Measurements from ENCODE around the gene SEMA3C.

The SEMA3C gene

DNA sequence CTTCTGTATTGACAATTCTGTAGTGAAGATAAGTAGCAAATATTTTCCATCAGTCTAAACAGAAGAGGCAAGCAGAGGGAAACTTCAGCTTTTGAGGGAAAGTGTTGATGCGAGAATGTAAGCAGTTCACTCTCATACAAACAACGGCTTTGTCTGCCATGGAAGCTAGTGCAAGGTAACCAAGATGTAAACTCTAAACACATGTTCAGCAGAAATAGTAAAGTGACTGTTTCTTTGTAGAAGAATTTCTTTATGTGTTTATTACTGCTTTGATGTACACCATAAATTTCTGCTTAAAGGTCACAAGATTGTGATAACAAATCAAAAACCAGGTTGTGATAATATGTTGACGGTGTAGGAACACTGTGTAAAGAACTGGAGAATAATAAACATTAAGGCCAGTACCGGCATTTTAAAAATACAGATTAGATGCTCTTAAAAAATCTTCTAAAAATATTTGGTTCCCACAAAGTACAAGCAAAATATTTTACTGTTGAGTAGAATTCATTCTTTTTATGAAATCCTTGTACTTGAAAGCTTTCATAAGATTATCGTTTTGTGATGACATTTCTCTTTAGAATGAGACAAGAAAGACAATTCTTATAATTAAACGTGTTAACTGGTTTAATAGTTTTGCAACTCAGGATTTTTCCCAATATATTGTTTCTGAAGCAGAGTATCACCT is 34.2 kb downstream of the SEMA3C start:
- no peak for DNase-seq

DNA sequence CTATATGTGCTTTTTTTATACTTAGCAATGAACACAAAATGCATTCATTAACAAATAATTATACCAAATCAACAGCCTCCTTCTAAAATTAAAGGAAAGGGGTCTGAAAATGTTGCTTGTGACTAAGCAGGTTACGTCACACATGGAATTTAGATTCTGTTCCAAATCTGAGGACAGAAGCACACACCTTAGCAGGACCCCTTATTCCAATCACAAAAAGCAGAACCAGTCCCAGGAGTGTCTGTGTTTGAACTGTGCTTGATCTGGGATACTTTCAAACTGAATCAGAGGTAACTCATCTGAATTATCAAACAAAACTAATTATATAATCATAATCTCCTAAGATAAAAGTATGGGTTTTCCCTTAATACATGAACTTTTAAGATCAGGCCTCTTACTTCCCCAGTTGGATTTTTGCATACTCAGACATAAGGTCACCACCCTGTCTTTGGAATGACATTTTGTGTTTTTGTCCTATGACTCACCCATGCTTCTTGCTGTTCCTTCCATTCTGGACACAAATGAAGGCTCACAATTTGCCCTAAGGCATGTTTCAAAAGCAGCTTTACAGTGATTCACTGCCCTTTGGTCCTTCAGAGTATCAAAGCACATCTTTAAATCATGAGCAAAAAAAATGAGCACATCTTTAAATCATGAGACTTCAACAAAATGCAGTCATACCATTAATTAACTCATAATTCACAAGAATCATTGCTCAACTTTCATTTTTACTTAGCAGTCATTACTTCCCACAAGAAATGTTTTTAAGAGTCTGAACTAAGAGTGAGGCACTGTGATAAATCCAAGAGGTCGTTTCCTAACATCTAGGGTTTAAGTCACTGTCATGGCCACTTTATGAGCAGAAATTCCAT is 35.5 kb downstream of the SEMA3C start:
- DNase-seq, result no peak

DNA sequence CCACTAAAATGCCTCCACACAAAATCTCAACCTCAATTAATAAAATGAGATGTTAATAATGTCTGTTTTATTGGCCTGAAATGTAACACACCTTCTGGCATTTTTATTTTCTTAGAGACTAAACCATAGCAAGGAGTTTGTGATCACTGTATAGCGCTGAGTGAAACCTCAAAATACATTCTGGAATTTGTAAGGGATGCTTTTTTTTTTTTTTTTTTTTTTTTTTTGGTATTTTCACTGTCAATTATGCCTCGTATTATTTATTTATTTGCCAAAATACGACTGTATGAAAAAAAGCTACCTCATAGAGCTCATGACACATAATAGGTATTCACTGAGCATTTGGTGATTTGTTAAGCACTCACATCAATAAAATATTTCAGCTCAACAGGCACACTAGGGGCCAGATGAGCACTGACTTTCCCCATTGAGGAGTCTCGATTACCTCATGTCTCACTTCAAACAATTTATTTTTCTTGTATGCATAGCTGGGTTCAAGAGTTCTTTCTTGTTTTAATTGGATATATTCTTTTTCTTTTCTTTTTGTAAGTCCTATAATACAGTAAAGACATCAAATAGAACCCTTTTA is 36.5 kb downstream of the SEMA3C start:
- no peak for DNase-seq

DNA sequence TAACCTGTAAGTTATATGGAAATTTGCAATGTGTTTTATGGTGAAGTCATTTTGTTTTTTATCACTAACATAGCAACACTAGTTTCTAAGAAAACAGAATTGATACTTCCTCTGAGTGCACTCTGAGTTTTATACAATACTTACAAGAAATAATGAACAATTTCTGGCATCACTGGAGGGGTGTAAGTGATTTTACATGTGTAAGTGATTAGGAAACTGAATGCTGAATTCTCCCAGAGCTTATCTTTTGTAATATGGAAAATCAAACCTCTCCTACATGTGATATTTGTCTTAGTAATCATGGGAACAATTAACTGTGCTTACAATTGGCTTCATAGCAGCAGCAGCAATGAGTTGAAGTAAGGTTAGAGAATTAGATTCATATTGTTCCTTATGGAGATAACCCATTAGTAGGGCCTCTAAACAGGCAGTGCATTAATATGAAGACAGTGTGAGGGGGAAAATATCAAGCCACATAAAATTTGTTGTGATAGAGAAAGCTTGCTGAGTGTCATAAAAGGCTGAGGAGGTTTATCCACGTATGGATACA is 37.4 kb downstream of the SEMA3C start:
- no peak for DNase-seq

- no peak for DNase-seq
These were observed 39.0 kb downstream of the SEMA3C start for GRCh38 chr7:80879849-80880248.

- peak; percentile 96 for DNase-seq
These were observed 41.9 kb downstream of the SEMA3C start for GRCh38 chr7:80876894-80877414.

GRCh38 chr7:80875537-80876120 is 43.2 kb downstream of the SEMA3C start:
- DNase-seq, result no peak

DNA sequence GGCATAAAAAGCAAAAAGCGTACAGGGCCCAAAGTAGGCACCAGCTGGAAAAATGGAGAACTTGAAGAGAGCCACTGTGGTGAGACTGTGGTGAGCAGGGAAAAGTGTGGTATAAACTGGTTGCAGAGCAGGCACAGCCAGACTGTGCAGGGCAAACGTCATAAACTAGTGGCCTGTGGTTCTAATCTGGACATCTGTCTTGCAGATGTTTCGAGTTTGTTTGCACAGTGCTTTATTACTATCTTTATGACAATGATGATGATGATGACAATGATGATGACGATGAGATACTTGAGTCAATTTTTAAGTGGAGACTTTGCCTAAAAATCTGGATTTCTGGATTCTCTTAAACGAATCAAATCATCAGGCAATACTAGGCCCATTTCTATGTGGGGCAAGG is 45.7 kb downstream of the SEMA3C start:
- no peak for DNase-seq

GRCh38 chr7:80871228-80871627 is 47.6 kb downstream of the SEMA3C start:
- no peak for DNase-seq

- DNase-seq, result no peak
These were observed 48.0 kb downstream of the SEMA3C start for GRCh38 chr7:80870813-80871212.

GRCh38 chr7:80869821-80870751 is 48.8 kb downstream of the SEMA3C start:
- DNase-seq, result no peak

GRCh38 chr7:80869106-80869784 is 49.6 kb downstream of the SEMA3C start:
- no peak for DNase-seq

- DNase-seq, result no peak
These were observed 50.3 kb downstream of the SEMA3C start for GRCh38 chr7:80868566-80868965.

GRCh38 chr7:80860554-80860953 is 58.3 kb downstream of the SEMA3C start:
- DNase-seq, result no peak

GRCh38 chr7:80859272-80859970 is 59.4 kb downstream of the SEMA3C start:
- peak; percentile 40 for DNase-seq

- no peak for DNase-seq
These were observed 60.5 kb downstream of the SEMA3C start for GRCh38 chr7:80858141-80858903.

- no peak for DNase-seq
These were observed 62.1 kb downstream of the SEMA3C start for GRCh38 chr7:80856769-80857168.

DNA sequence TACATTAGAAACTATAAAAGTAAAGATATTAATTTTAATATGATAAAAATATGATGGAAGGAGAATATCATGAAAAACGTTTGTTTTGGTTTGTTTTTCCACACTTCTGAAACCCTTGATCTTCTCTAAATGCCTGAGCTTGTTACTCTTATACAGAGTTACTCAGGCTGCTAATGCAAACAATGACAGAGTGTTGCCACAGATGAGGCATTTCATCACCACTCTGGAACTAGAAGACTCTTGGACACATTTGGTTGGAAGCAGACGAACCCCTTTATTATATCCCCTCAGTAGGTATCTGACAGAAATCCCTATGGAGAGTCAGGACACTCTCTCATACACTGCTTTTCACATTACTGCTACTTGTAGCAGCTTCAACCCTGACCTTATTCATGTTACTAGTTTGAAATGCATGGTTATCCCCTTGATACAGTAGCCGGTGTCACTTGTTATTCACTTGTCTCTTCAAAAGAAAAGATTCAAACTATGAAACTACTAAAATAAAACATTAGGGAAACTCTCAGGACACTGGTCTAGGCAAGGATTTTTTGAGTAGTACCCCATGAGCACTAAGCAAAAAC is 66.9 kb downstream of the SEMA3C start:
- DNase-seq, result no peak

DNA sequence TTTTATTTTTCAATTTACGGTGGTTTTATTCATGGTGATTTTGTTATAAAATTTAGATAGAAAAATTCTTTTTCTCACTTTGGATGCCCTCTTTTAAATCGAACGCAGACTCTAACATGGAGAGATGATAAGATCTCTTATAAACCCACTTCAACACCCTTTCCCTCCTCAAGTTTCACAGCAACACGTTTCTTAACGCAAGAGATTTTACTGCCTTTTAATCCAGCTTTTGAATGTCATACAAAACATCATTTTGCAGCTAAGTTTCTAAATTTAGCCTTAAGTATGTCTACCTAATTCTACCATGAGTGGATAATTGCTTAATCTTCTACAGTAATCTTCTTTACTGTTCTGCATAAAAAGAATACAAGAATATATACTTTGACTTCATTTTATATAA is 70.0 kb downstream of the SEMA3C start:
- no peak for DNase-seq
